ENCODE data around the gene TMEM203.

Gene TMEM203

GRCh38 chr9:137217276-137218211 is 12.1 kb upstream of the TMEM203 start:
- no peak for DNase-seq

- no peak for DNase-seq
These were observed 10.9 kb upstream of the TMEM203 start for GRCh38 chr9:137216188-137216965.

- no peak for DNase-seq
These were observed 9.9 kb upstream of the TMEM203 start for GRCh38 chr9:137215196-137215986.

GRCh38 chr9:137214620-137215019 is 9.2 kb upstream of the TMEM203 start:
- DNase-seq, result no peak

GRCh38 chr9:137213160-137214060 is 8.0 kb upstream of the TMEM203 start:
- DNase-seq, result no peak

GRCh38 chr9:137212520-137212919 is 7.1 kb upstream of the TMEM203 start:
- no peak for DNase-seq

- no peak for DNase-seq
These were observed 6.1 kb upstream of the TMEM203 start for GRCh38 chr9:137211532-137211931.

- DNase-seq, result no peak
These were observed 1.2 kb upstream of the TMEM203 start for GRCh38 chr9:137206602-137207001.

- DNase-seq, result no peak
These were observed 720 bp downstream of the TMEM203 start for GRCh38 chr9:137204731-137205125.

- DNase-seq, result no peak
These were observed 2.5 kb downstream of the TMEM203 start for GRCh38 chr9:137202966-137203365.

GRCh38 chr9:137201205-137201868 is 4.1 kb downstream of the TMEM203 start:
- DNase-seq, result no peak

GRCh38 chr9:137200311-137201204 is 4.9 kb downstream of the TMEM203 start, which contains the start of gene TPRN:
TSS of gene TPRN (minus strand) at chr9:137200741. CDS start at chr9:137200711, 30 bp downstream.
- peak; percentile 100 for DNase-seq

- DNase-seq, result no peak
These were observed 5.9 kb downstream of the TMEM203 start for GRCh38 chr9:137199411-137200121.

- no peak for DNase-seq
These were observed 6.6 kb downstream of the TMEM203 start for GRCh38 chr9:137198902-137199283.

- no peak for DNase-seq
These were observed 7.2 kb downstream of the TMEM203 start for GRCh38 chr9:137198051-137198901.

- DNase-seq, result no peak
These were observed 9.8 kb downstream of the TMEM203 start for GRCh38 chr9:137195525-137196220.

GRCh38 chr9:137194909-137195308 is 10.5 kb downstream of the TMEM203 start:
- DNase-seq, result no peak

GRCh38 chr9:137194388-137194787 is 11.1 kb downstream of the TMEM203 start:
- no peak for DNase-seq

Data from activated CD4-positive, alpha-beta T cell treated with anti-CD3 and anti-CD28 coated beads, Interleukin-10, Interleukin-2, amounts not matched to agents 100 ng/mL and 50 ng/mL, durations not matched to agents 16 hours and 8 hours (primary cell).